Activated gamma-delta T cell treated with Interleukin-2 at 50 U/mL for 16 hours (primary cell): ENCODE data around the gene SMIM45.
"Not testable (repeated sequence)": the region's sequence is repeated elsewhere in the genome, so short reads cannot be mapped to it uniquely, and the experiment has no call there.

Source experiments
- DNase-seq: peaks from one replicate; pipeline ENCODE4 v3.0.0-alpha.2; 2020

Gene SMIM45

GRCh38 chr22:41935509-41935908, 16.4 kb upstream of the SMIM45 start:
- no peak for DNase-seq

- no peak for DNase-seq
Observed at GRCh38 chr22:41936894-41937169, 15.1 kb upstream of the SMIM45 start.

GRCh38 chr22:41939981-41940831, 11.7 kb upstream of the SMIM45 start:
- DNase-seq = peak; percentile 87

- DNase-seq = peak; percentile 85
Observed at GRCh38 chr22:41940832-41941765, 10.9 kb upstream of the SMIM45 start.

- no peak for DNase-seq
Observed at GRCh38 chr22:41943661-41944209, 8.2 kb upstream of the SMIM45 start.

- peak; percentile 81 for DNase-seq
Observed at GRCh38 chr22:41946629-41947423, 5.1 kb upstream of the SMIM45 start, which contains the start of gene CENPM. Gene CENPM (minus strand): TSS chr22:41947152. CDS start chr22:41947076, 76 bp downstream.

GRCh38 chr22:41947424-41948080, 4.4 kb upstream of the SMIM45 start:
- no peak for DNase-seq

GRCh38 chr22:41948142-41948541, 3.8 kb upstream of the SMIM45 start:
- DNase-seq = no peak

- DNase-seq = not testable (repeated sequence)
Observed at GRCh38 chr22:41948928-41949296, 3.0 kb upstream of the SMIM45 start.

- no peak for DNase-seq
Observed at GRCh38 chr22:41949297-41949965, 2.5 kb upstream of the SMIM45 start.

- no peak for DNase-seq
Observed at GRCh38 chr22:41952713-41953112, 763 bp downstream of the SMIM45 start.

GRCh38 chr22:41957941-41958556, 6.1 kb downstream of the SMIM45 start:
- no peak for DNase-seq

- DNase-seq = no peak
Observed at GRCh38 chr22:41963453-41964111, 11.6 kb downstream of the SMIM45 start.

- DNase-seq = no peak
Observed at GRCh38 chr22:41964112-41964491, 12.2 kb downstream of the SMIM45 start.

- no peak for DNase-seq
Observed at GRCh38 chr22:41966225-41966606, 14.3 kb downstream of the SMIM45 start.

GRCh38 chr22:41966607-41967240, 14.8 kb downstream of the SMIM45 start:
- peak; percentile 16 for DNase-seq

- DNase-seq = no peak
Observed at GRCh38 chr22:41968601-41969000, 16.7 kb downstream of the SMIM45 start.

- no peak for DNase-seq
Observed at GRCh38 chr22:41969110-41969646, 17.2 kb downstream of the SMIM45 start, which contains the start of gene SEPTIN3. Gene SEPTIN3 (plus strand): TSS chr22:41969443. CDS start chr22:41971493, 2,050 bp downstream.

- no peak for DNase-seq
Observed at GRCh38 chr22:41970601-41971000, 18.7 kb downstream of the SMIM45 start.

- DNase-seq = no peak
Observed at GRCh38 chr22:41971431-41971830, 19.5 kb downstream of the SMIM45 start.
